ENCODE data around the gene GOSR2. TPM values are rescaled to one million over a fixed set of nuclear protein-coding genes. Genes with fewer than 3 reads are reported as not detected.

The GOSR2 gene
- total and polyA plus RNA-seq, 2 of the 8 experiments (the other 6 are each of a cell fraction or from before 2014, with no cell fraction given): 28.2 to 36.2 TPM

DNA sequence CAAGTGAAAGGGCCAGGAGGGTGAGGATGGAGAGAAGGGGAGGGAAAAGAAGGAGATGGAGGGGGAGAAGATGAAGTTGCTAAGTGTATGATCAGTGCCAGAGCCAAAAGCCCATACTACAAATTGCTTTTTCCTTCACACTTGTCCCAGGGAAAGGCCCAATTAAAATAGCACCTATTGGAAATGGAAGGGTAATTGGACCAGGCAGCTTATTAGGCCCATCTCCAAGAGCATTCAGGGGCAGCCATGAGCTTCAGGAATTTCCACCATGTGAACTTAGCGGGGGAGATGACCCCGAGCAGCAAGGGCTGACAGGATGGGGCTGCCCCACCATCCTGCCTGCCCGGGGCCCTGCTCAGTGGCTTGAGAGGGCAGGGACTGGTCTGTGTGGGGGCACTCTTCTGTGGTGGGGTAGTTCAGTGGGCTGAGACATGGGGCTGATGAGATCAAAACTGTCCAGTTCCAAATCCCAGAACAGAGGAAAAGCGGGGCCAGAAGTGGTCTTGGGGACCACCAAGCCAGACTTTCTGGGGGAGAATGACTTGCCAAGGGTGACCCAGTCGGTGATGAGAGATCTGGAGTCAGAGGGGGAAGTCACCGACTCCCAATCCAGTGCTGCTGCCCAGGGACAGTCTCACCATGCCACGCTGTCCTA lies 27.5 kb downstream of the GOSR2 start (continued):
- TF ChIP-seq SAP30 (IDR thresholded peaks at IDR 0.05; ENCODE audit: insufficient read depth, insufficient replicate concordance, low read length) (no peak), SIN3A (conservative IDR thresholded peaks at IDR 0.05 in 1 of 2, IDR thresholded peaks at IDR 0.05 in 1 of 2; ENCODE audit: low read depth in 1 of 2, low read length in 2 of 2) (no peak)
